ENCODE data around the gene GSTK1.
"Not testable (repeated sequence)": the region's sequence is repeated elsewhere in the genome, so short reads cannot be mapped to it uniquely, and the experiment has no call there.

Gene GSTK1

DNA sequence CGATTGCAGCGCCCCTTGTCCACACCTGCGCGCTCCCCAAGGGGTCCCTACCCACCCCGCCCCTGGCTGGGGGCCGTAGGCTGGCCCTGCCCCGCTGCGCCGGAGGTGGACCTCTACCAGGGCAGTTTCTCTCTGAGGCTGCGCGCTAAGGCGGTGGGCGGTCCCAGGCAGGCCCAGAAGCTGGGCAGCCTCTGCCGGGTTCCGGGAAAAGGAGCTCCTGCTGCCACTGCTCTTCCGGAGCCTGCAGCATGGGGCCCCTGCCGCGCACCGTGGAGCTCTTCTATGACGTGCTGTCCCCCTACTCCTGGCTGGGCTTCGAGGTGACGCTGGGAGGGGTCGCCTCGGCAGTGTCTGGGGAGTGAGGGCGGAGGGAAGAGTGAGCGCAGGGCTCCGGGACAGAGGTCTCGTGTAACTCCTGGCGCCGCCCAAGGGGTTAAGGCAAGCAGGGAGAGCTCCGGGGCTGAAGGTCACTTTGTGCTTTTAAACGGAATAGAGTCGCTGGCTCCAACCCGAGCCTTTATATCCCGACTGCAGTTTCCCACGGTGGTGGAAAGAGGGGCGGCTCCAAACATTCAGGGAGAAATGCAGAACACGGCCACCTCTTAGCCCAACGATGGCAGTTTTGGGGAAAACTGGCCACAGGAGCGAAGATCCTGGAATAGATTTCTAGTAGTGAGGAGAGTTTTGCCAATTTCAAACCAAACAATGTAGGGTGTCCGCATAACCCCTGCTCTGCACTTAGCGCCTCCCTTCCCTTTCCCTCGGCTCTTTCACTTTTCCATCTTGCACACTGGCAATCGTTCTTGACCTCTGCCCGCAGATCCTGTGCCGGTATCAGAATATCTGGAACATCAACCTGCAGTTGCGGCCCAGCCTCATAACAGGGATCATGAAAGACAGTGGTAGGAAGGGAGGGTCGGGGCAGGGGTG lies at the start of gene GSTK1:
Gene GSTK1, plus strand, starts transcription at position 176 of the 930 bp plus-strand sequence. Its CDS starts 73 bp downstream, at position 249.
- 0 out of 2 replicates have a peak, but pooled peaks cover 5% of the 10 kb centered on the region for H3K36me3 ChIP-seq (replicated peaks; ENCODE audit: insufficient read depth, low read length)
- peak within 1 kb of the TSS; percentile 91 for H3K4me2 ChIP-seq (ENCODE audit: low read depth, low read length)
- peaks cover 20% of the 10 kb centered on the region for H3K79me2 ChIP-seq (ENCODE audit: low read length)
- H3K27me3 ChIP-seq (replicated peaks; ENCODE audit: insufficient read depth, low read length), result no peaks in the 10 kb centered on the region
- H4K20me1 ChIP-seq (ENCODE audit: insufficient read depth, low read length), result no peaks in the 10 kb centered on the region
- H3K9me3 ChIP-seq (replicated peaks; ENCODE audit: insufficient read depth, low read length), result no peaks in the 10 kb centered on the region
- H2AFZ ChIP-seq (ENCODE audit: low read length), result peak within 1 kb of the TSS; percentile 89
- H3F3A ChIP-seq (ENCODE audit: insufficient read depth, low read length), result peaks cover 3% of the 10 kb centered on the region; the same call in 1 of the 2 replicates
- H3K9me2 ChIP-seq (replicated peaks; ENCODE audit: insufficient read depth, low read length), result no peaks in the 10 kb centered on the region
- peak; percentile 88 for DNase-seq
- peaks cover 15% of the 10 kb centered on the region for H3K4me1 ChIP-seq (ENCODE audit: low read length)
- peak within 1 kb of the TSS; percentile 78 for H3K9ac ChIP-seq (ENCODE audit: low read length)
- no peak within 1 kb of the TSS; the same call in 1 of the 2 replicates for H3K27ac ChIP-seq (ENCODE audit: low read length)
- TF ChIP-seq EZH2phosphoT487 (IDR thresholded peaks at IDR 0.05; ENCODE audit: low read length), result no peak
- TF ChIP-seq, protein P1, sequence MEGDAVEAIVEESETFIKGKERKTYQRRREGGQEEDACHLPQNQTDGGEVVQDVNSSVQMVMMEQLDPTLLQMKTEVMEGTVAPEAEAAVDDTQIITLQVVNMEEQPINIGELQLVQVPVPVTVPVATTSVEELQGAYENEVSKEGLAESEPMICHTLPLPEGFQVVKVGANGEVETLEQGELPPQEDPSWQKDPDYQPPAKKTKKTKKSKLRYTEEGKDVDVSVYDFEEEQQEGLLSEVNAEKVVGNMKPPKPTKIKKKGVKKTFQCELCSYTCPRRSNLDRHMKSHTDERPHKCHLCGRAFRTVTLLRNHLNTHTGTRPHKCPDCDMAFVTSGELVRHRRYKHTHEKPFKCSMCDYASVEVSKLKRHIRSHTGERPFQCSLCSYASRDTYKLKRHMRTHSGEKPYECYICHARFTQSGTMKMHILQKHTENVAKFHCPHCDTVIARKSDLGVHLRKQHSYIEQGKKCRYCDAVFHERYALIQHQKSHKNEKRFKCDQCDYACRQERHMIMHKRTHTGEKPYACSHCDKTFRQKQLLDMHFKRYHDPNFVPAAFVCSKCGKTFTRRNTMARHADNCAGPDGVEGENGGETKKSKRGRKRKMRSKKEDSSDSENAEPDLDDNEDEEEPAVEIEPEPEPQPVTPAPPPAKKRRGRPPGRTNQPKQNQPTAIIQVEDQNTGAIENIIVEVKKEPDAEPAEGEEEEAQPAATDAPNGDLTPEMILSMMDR (IDR thresholded peaks at IDR 0.05; ENCODE audit: low read length), result no peak
- H3K4me3 ChIP-seq (ENCODE audit: low read length), result peak within 1 kb of the TSS; percentile 91

DNA sequence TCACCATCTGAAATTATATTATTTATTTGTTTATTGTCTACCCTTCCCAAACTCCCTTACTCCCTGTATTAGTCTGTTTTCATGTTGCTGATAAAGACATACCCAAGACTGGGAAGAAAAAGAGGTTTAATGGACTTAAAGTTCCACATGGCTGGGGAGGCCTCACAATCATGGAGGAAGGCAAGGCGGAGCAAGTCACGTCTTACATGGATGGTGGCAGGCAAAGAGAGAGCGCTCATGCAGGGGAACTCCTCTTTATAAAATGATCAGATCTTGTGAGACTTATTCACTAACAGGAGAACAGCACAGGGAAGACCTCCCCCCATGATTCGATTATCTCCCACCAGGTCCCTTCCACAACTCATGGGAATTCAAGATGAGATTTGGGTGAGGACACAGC lies 49.8 kb upstream of the GSTK1 start:
- not testable (repeated sequence) for H3K9me2 ChIP-seq (replicated peaks; ENCODE audit: insufficient read depth, low read length); H3K9ac ChIP-seq (ENCODE audit: low read length); H2AFZ ChIP-seq (ENCODE audit: low read length); H3K9me3 ChIP-seq (replicated peaks; ENCODE audit: insufficient read depth, low read length); DNase-seq; H3K36me3 ChIP-seq (replicated peaks; ENCODE audit: insufficient read depth, low read length); H3F3A ChIP-seq (ENCODE audit: insufficient read depth, low read length); H3K27ac ChIP-seq (ENCODE audit: low read length); H3K27me3 ChIP-seq (replicated peaks; ENCODE audit: insufficient read depth, low read length); H3K79me2 ChIP-seq (ENCODE audit: low read length); H3K4me1 ChIP-seq (ENCODE audit: low read length); H4K20me1 ChIP-seq (ENCODE audit: insufficient read depth, low read length); H3K4me3 ChIP-seq (ENCODE audit: low read length); H3K4me2 ChIP-seq (ENCODE audit: low read depth, low read length)

DNA sequence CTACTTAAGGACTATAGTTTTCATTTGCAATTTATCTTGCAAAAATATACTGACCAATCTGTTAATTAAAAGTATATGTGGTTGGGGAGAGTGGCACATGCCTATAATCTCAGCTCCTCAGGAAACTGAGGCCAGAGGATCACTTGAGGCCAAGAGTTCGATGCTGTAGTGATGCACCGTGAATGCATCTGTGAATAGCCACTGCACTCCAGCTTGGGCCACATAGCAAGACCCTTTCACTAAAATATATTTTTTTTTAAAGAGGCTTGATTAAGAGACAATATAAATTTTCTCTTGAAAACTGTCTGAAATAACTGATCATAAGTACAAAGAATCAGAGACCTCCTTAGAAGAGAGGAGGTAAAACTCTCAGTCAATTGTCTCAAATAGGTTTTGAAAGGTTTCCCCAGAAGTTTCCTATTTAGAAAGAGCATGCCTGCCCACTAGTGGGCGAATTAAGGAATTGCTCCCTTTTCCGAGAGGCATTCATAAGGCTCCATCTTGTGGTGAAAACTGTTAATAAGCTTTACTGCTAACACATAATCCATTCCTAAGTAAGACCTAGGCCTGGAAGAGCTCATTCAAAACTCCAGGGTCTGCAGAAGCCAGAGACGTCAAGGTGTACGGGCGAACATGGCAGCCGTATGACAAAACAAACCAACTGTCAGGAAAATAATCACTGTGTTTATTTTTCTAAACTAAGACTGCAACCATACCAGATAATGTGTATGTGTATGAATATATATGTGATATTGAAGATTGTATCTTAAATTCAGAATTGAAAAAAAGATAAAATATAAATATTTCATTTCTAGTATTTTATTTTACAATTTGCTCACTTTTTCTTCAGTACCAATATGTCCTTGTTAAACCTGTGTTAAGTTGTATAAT lies 48.2 kb upstream of the GSTK1 start:
- Histone ChIP-seq H4K20me1 (ENCODE audit: insufficient read depth, low read length) (no peaks in the 10 kb centered on the region), H3F3A (ENCODE audit: insufficient read depth, low read length) (no peaks in the 10 kb centered on the region), H3K9me2 (replicated peaks; ENCODE audit: insufficient read depth, low read length) (no peaks in the 10 kb centered on the region), H3K4me3 (ENCODE audit: low read length) (no peak overlapping the region), H3K9me3 (replicated peaks; ENCODE audit: insufficient read depth, low read length) (no peaks in the 10 kb centered on the region), H3K4me1 (ENCODE audit: low read length) (no peaks in the 10 kb centered on the region), H3K79me2 (ENCODE audit: low read length) (no peaks in the 10 kb centered on the region), H3K36me3 (replicated peaks; ENCODE audit: insufficient read depth, low read length) (no peaks in the 10 kb centered on the region), H3K27ac (ENCODE audit: low read length) (no peak overlapping the region), H3K27me3 (replicated peaks; ENCODE audit: insufficient read depth, low read length) (no peaks in the 10 kb centered on the region), H2AFZ (ENCODE audit: low read length) (no peak overlapping the region), H3K9ac (ENCODE audit: low read length) (no peak overlapping the region), H3K4me2 (ENCODE audit: low read depth, low read length) (no peak overlapping the region)
- DNase-seq, result peak; percentile 90
- TF ChIP-seq EZH2phosphoT487 (IDR thresholded peaks at IDR 0.05; ENCODE audit: low read length), result no peak
- TF ChIP-seq EZH2 (optimal IDR thresholded peaks at IDR 0.05; ENCODE audit: low read depth, low read length), result no peak
- TF ChIP-seq, protein P1 (IDR thresholded peaks at IDR 0.05; ENCODE audit: low read length), result peak; percentile 100

All from MM.1S (cell line).